Hematopoietic multipotent progenitor cell treated with erythropoietin and hydrocortisone succinate and interleukin-3 and kit ligand, for 15 days (in vitro differentiated cells): ENCODE measurements around the gene LHX8.

Experiments used
- DNase-seq: peaks from one replicate; pipeline ENCODE4 v3.0.0-alpha.2; 2015; ENCODE audit warnings: low spot score

Gene LHX8

DNA sequence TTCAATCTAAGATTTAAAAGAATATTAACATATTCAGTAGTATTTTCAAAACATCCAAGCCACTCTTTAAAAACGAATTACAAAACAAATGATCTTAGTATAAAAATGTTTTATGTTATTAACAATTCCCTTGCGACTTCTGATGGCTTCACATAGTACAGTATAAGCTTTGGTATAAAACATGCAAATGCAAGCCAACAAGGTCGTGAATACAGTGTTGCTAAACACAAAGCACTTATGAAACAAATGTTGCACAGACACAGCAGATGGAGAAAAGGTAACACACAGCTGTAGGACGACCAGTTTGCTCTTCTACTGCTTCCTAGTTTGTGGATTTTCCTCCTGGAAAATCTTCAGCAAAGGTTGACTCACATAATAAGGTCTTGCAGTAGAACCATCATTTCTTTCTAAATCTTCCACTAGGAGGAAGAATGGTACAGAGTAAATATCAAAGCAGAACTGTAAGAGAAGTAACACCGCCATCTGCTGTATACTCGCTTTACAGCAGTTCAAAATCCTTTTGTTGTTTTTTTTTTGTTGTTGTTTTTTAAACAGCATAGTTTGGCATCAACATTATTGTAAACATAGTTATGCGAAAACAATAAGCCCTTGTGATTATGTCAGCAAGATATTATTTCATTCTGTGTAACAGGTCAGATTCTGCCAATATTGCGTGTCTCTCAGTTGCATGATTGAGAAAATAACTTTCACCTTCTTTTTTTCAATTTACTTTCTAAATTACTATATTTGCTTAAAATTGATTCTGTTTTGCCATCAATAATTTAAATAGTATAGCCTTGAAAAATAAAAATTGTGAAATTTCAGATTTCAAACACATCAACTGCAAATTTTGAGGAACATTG, 69.5 kb downstream of the LHX8 start:
- no peak for DNase-seq

DNA sequence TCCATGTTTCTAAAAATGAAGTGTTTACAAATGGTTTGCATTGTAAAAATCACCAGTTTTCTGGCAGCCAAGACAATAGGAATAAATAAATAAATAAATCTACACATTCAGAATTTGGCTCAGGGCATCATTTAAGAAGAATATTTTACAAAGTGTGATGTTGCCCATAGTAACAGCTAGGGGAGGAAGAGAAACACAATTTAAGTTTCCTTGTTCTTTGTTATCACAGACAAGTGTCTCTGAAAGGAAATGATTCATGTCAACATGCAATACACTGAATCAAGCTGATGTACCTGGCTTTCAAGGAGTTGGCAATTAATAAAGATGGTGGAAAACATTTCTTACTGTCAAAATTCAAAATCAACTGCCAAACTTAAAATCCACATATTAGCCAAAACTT, 74.7 kb downstream of the LHX8 start:
- DNase-seq = no peak
